K562 (cell line): ENCODE data around the gene KIF9. TPM values are rescaled to one million over a fixed set of nuclear protein-coding genes. Genes with fewer than 3 reads are reported as not detected.

Experiments used
- ATAC-seq: fragments of 200-7000 bp; cut with Tn5 transposase; 3 replicates; pipeline ENCODE4 v1.9.1; 2020; ENCODE audit warnings: moderate library complexity
- BruUV-seq: library from RNA; stranded (reverse); fragments of 400-500 nt; replicated peaks from 2 replicates; lab custom pipeline; 2021; lab: Mats Ljungman, UMichigan
- CTCF ChIA-PET: fragments of 300-600 bp; formaldehyde crosslinking; extraction: SDS; loops from one replicate; lab custom pipeline; 2021; ENCODE audit warnings: low intra/inter-chr PET ratio; lab: Yijun Ruan, JAX
- POLR2A ChIA-PET: fragments of 300-600, 350-650 bp; sonication (Branson Sonifier 250); formaldehyde crosslinking; extraction: SDS; loops from one replicate; lab custom pipeline; 2021; ENCODE audit warnings: antibody characterized with exemption, inconsistent platforms; lab: Yijun Ruan, JAX
- DNase-seq, 4 experiments: peaks; one replicate each; pipeline versions ENCODE4 v3.0.0 to v3.0.0-alpha.2; 2011 to 2018; ENCODE audit warnings: low spot score in 3 of 4, mixed read lengths in 3 of 4; ENCODE audit errors: extremely low read depth in 1 of 4
- FAIRE-seq: peaks from 2 replicates; lab custom pipeline; 2011; peaks lifted over from hg19 to GRCh38; lab: Jason Lieb, UNC
- H2AFZ ChIP-seq: 2 replicates; pipeline ENCODE4 v1.6.0; 2011; ENCODE audit warnings: low read depth, low read length, control low read depth, inconsistent platforms
- H3K27ac ChIP-seq: fragments of 200-600 bp; 3 replicates; pipeline ENCODE4 v1.8.0; 2011; ENCODE audit warnings: low read depth, mild to moderate bottlenecking, control low read depth, inconsistent platforms, low read length, moderate library complexity, mixed read lengths; ENCODE audit errors: extremely low read depth
- H3K27me3 ChIP-seq, 2 experiments: fragments of 300-600 bp in 1 of 2; 2 replicates in 1 of 2; 3 replicates in 1 of 2; pipeline versions ENCODE4 v1.6.0 to v1.8.0; 2011; ENCODE audit warnings: inconsistent platforms in 2 of 2, low read length in 2 of 2, mild to moderate bottlenecking in 1 of 2, mixed read lengths in 1 of 2, moderate library complexity in 1 of 2; ENCODE audit not compliant: control insufficient read depth in 2 of 2, insufficient read depth in 2 of 2
- H3K36me3 ChIP-seq: fragments of 300-600 bp; 3 replicates; pipeline ENCODE4 v1.8.0; 2011; ENCODE audit warnings: mild to moderate bottlenecking, low read length, inconsistent platforms; ENCODE audit not compliant: control insufficient read depth, insufficient read depth
- H3K4me1 ChIP-seq, 2 experiments: fragments of 200-600 bp in 1 of 2; replicated peaks in 1 of 2; 2 replicates in 1 of 2; 3 replicates in 1 of 2; pipeline versions ENCODE4 v1.5.1 to v1.8.0; 2011; ENCODE audit warnings: inconsistent platforms in 2 of 2, low read length in 2 of 2, mild to moderate bottlenecking in 1 of 2, mixed read lengths in 1 of 2, moderate library complexity in 1 of 2; ENCODE audit not compliant: control insufficient read depth in 2 of 2, insufficient read depth in 2 of 2
- H3K4me2 ChIP-seq: 2 replicates; pipeline ENCODE4 v1.6.1; 2011; ENCODE audit warnings: low read length, control low read depth, inconsistent platforms, mixed read lengths; ENCODE audit not compliant: insufficient read depth
- H3K4me3 ChIP-seq: fragments of 200-600 bp; sonication (generic), shearing (Covaris generic); 2 replicates; pipeline ENCODE4 v1.5.1; 2016; ENCODE audit warnings: control low read depth, inconsistent platforms
- H3K79me2 ChIP-seq: fragments of 200-600 bp; 3 replicates; pipeline ENCODE4 v1.8.0; 2011; ENCODE audit warnings: low read length, inconsistent platforms; ENCODE audit not compliant: control insufficient read depth, insufficient read depth
- H3K9ac ChIP-seq, 2 experiments: 2 replicates each; pipeline versions ENCODE4 v1.6.0 to v1.6.1; 2011; ENCODE audit warnings: low read depth in 2 of 2, low read length in 2 of 2, control low read depth in 1 of 2, inconsistent platforms in 1 of 2, mild to moderate bottlenecking in 1 of 2, mixed read lengths in 1 of 2; ENCODE audit not compliant: insufficient read depth in 1 of 2
- H3K9me1 ChIP-seq: one replicate; pipeline ENCODE4 v1.6.0; 2011; ENCODE audit warnings: inconsistent platforms, mild to moderate bottlenecking, low read length, moderate library complexity; ENCODE audit not compliant: control insufficient read depth, insufficient read depth
- H3K9me3 ChIP-seq: replicated peaks from 2 replicates; pipeline ENCODE4 v1.5.1; 2011; ENCODE audit warnings: low read depth, low read length, inconsistent platforms; ENCODE audit not compliant: control insufficient read depth, insufficient read depth
- H4K20me1 ChIP-seq: replicated peaks from 2 replicates; pipeline ENCODE4 v1.6.1; 2011; ENCODE audit warnings: low read length, inconsistent platforms, mixed read lengths; ENCODE audit not compliant: control insufficient read depth, insufficient read depth
- BDP1 ChIP-seq: IDR thresholded peaks from 3 replicates; pipeline ENCODE4 v1.6.1; 2011; ENCODE audit not compliant: insufficient read length, insufficient read depth
- BRD4 ChIP-seq: fragments of 200-600 bp; sonication (generic); IDR thresholded peaks from 2 replicates; pipeline ENCODE4 v1.6.1; 2017; ENCODE audit warnings: inconsistent platforms
- DPF2 ChIP-seq: fragments of 450-650 bp; IDR thresholded peaks from 2 replicates; pipeline ENCODE4 v1.6.1; 2016
- EHMT2 ChIP-seq: fragments of 450-650 bp; IDR thresholded peaks from 2 replicates; pipeline ENCODE4 v1.6.1; 2018; ENCODE audit warnings: antibody characterized with exemption
- ETV6 ChIP-seq, 3 experiments: fragments of 150-350 bp in 1 of 3; sonication (generic) in 1 of 3; formaldehyde crosslinking in 1 of 3; IDR thresholded peaks; 2 replicates each; pipeline versions ENCODE4 v1.6.1 to v1.8.0; 2014 to 2022; ENCODE audit warnings: borderline replicate concordance in 2 of 3, low read depth in 2 of 3, antibody characterized with exemption in 1 of 3, low read length in 1 of 3, mild to moderate bottlenecking in 1 of 3, missing genetic modification reagents in 1 of 3
- GABPB2 ChIP-seq: fragments of 250-450 bp; sonication (Bioruptor Pico); conservative IDR thresholded peaks from 2 replicates; pipeline ENCODE4 v1.5.1; 2021; ENCODE audit warnings: mild to moderate bottlenecking
- MCM2 ChIP-seq: fragments of 450-650 bp; IDR thresholded peaks from 2 replicates; pipeline ENCODE4 v1.6.1; 2017; ENCODE audit warnings: low read depth, mild to moderate bottlenecking
- NFATC3 ChIP-seq: fragments of 450-650 bp; IDR thresholded peaks from 2 replicates; pipeline ENCODE4 v1.6.1; 2017; ENCODE audit warnings: mild to moderate bottlenecking
- SAFB2 ChIP-seq: fragments of 200-400 bp; formaldehyde crosslinking; IDR thresholded peaks from 2 replicates; pipeline ENCODE4 v1.6.1; 2018; ENCODE audit warnings: borderline replicate concordance, low read length, low read depth, moderate library complexity; ENCODE audit not compliant: severe bottlenecking
- SNIP1 ChIP-seq: fragments of 450-650 bp; IDR thresholded peaks from 2 replicates; pipeline ENCODE4 v1.7.1; 2017; ENCODE audit warnings: low read depth, mild to moderate bottlenecking
- SP1 ChIP-seq: sonication (generic); formaldehyde crosslinking; IDR thresholded peaks from 2 replicates; pipeline ENCODE4 v1.8.1; 2022; ENCODE audit warnings: mild to moderate bottlenecking, missing genetic modification reagents
- XRCC4 ChIP-seq: IDR thresholded peaks from one replicate; pipeline ENCODE4 v1.6.1; 2011; ENCODE audit not compliant: insufficient read depth, insufficient read length; ENCODE audit errors: extremely low read depth
- ZKSCAN1 ChIP-seq: fragments of 150-350 bp; IDR thresholded peaks from 2 replicates; pipeline ENCODE4 v1.6.1; 2016; ENCODE audit warnings: low read depth, low read length
- WGBS: fragments of 100-300 bp; shearing (Covaris generic); methylation state at CpG from one replicate; pipeline ENCODE4 v1.1.6; 2016; ENCODE audit warnings: low coverage, mixed read lengths; ENCODE audit not compliant: insufficient coverage; ENCODE audit errors: missing lambda C conversion rate; 5-methylcytosine and 5-hydroxymethylcytosine counted together
- in situ Hi-C: fragments of 300-500 bp; cut with MboI; formaldehyde crosslinking; loops from 4 replicates; pipeline ENCODE4 v1.15.0; 2018; ENCODE audit warnings: inconsistent platforms, mixed read lengths
- intact Hi-C: fragments of 100-400 bp; cut with micrococcal nuclease; formaldehyde crosslinking; loops from 2 replicates; pipeline ENCODE4 v1.14.2; 2022
- polyA plus RNA-seq, 8 experiments: library from polyadenylated mRNA; depleted of rRNA in 4 of 8; stranded (reverse) in 5 of 8; unstranded in 3 of 8; fragments of >200 nt; fragmentation: Nextera tagmentation in 2 of 8; fragmentation: Illumina TruSeq in 1 of 8; extraction: Ambion mirVana in 2 of 8; extraction: Trizol in 1 of 8; gene quantifications; 2 replicates each; pipeline versions ENCODE4 v1.2.1 to v1.2.3, GENCODE V29; 2011 to 2014; ENCODE audit warnings: inconsistent platforms in 1 of 8, missing spikeins in 1 of 8
- total RNA-seq, 7 experiments: library from RNA; depleted of rRNA in 6 of 7; stranded (reverse); fragments of >200 nt in 6 of 7; fragmentation: Illumina TruSeq in 2 of 7; extraction: Trizol in 2 of 7; gene quantifications; 2 replicates each; pipeline versions ENCODE4 v1.2.1 to v1.2.3, GENCODE V29; 2011 to 2021; ENCODE audit warnings: low replicate concordance in 1 of 7
- TF ChIP-seq, protein P1 (sequence below): fragments of 200-800 bp; sonication (Bioruptor generic); IDR thresholded peaks from 2 replicates; pipeline ENCODE4 v1.6.1; 2017; ENCODE audit warnings: missing genetic modification characterization, missing compliant biosample characterization
- TF ChIP-seq, protein P2 (sequence below), 2 experiments: fragments of 450-650 bp in 1 of 2; sonication (generic) in 1 of 2; formaldehyde crosslinking; conservative IDR thresholded peaks; 2 replicates each; pipeline versions ENCODE4 v1.4.0 to v1.8.1; 2020 to 2022; ENCODE audit warnings: mild to moderate bottlenecking in 1 of 2, missing genetic modification reagents in 1 of 2
- TF ChIP-seq, protein P3 (sequence below): sonication (generic); formaldehyde crosslinking; IDR thresholded peaks from 2 replicates; pipeline ENCODE4 v1.8.0; 2022; ENCODE audit warnings: mild to moderate bottlenecking, missing genetic modification reagents

KIF9 gene
- total and polyA plus RNA-seq, 9 of the 15 experiments (the other 6 are each of a cell fraction or from before 2014, with no cell fraction given) = 16.9 to 56.9 (median 25.0) TPM

DNA sequence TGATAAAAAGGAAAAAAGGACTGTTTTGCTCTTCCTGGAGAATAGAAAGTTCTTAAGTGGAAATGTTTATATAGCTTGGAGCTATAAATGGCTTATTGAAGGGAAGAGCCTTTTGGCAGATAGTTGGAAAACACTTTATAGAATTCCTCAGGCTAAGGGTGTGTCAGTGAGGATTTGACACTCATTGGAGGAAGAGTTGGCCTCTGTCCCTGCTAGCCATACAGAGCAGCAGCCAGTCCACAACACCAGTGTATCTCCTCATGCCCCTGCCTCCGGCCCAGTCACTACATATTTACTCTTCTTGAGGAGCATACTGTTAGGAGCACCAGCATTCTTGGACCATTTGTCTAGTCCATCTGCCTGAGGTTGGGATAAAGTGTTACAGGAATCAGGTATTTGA is 36.3 kb upstream of the KIF9 start:
- ATAC-seq (no peak), FAIRE-seq (no peak), DNase-seq (no peak)
- Histone ChIP-seq H3K27ac (no peak overlapping the region), H3K4me3 (no peak overlapping the region), H3K9ac (no peak overlapping the region; a peak in 1 of 4 replicates), H4K20me1 (peaks cover 5% of the 10 kb centered on the region; the same call in 1 of the 2 replicates), H2AFZ (no peak overlapping the region), H3K9me1 (peaks cover 4% of the 10 kb centered on the region), H3K79me2 (peaks cover 31% of the 10 kb centered on the region), H3K4me1 (peaks cover 12 to 41% of the 10 kb centered on the region in 2 experiments), H3K4me2 (no peak overlapping the region), H3K36me3 (peaks cover 50% of the 10 kb centered on the region), H3K27me3 (no peaks in the 10 kb centered on the region), H3K9me3 (no peaks in the 10 kb centered on the region)
- POLR2A ChIA-PET = interaction anchor here (0.8 to 1.1 kb wide), 2 partner anchors 11 to 21 kb away, joined by 3 to 4 read pairs; no protein-coding TSS in a partner anchor
- intact Hi-C loops (no loop called here), in situ Hi-C loops (no loop called here)
- 83% methylated on average over 1 of the region's 1 CpG for WGBS
- TF ChIP-seq, protein P1, sequence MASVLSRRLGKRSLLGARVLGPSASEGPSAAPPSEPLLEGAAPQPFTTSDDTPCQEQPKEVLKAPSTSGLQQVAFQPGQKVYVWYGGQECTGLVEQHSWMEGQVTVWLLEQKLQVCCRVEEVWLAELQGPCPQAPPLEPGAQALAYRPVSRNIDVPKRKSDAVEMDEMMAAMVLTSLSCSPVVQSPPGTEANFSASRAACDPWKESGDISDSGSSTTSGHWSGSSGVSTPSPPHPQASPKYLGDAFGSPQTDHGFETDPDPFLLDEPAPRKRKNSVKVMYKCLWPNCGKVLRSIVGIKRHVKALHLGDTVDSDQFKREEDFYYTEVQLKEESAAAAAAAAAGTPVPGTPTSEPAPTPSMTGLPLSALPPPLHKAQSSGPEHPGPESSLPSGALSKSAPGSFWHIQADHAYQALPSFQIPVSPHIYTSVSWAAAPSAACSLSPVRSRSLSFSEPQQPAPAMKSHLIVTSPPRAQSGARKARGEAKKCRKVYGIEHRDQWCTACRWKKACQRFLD (CRISPR knock-in tag) = no peak
- TF ChIP-seq ZKSCAN1 = no peak
- TF ChIP-seq GABPB2 (CRISPR knock-in tag) = no peak
- TF ChIP-seq MCM2 = no peak
- no peak for TF ChIP-seq EHMT2
- no peak for TF ChIP-seq NFATC3
- TF ChIP-seq, protein P2, sequence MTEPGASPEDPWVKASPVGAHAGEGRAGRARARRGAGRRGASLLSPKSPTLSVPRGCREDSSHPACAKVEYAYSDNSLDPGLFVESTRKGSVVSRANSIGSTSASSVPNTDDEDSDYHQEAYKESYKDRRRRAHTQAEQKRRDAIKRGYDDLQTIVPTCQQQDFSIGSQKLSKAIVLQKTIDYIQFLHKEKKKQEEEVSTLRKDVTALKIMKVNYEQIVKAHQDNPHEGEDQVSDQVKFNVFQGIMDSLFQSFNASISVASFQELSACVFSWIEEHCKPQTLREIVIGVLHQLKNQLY (CRISPR knock-in tag; conservative IDR thresholded peaks at IDR 0.05) = no peak
- TF ChIP-seq SNIP1 = no peak
- TF ChIP-seq, protein P3, sequence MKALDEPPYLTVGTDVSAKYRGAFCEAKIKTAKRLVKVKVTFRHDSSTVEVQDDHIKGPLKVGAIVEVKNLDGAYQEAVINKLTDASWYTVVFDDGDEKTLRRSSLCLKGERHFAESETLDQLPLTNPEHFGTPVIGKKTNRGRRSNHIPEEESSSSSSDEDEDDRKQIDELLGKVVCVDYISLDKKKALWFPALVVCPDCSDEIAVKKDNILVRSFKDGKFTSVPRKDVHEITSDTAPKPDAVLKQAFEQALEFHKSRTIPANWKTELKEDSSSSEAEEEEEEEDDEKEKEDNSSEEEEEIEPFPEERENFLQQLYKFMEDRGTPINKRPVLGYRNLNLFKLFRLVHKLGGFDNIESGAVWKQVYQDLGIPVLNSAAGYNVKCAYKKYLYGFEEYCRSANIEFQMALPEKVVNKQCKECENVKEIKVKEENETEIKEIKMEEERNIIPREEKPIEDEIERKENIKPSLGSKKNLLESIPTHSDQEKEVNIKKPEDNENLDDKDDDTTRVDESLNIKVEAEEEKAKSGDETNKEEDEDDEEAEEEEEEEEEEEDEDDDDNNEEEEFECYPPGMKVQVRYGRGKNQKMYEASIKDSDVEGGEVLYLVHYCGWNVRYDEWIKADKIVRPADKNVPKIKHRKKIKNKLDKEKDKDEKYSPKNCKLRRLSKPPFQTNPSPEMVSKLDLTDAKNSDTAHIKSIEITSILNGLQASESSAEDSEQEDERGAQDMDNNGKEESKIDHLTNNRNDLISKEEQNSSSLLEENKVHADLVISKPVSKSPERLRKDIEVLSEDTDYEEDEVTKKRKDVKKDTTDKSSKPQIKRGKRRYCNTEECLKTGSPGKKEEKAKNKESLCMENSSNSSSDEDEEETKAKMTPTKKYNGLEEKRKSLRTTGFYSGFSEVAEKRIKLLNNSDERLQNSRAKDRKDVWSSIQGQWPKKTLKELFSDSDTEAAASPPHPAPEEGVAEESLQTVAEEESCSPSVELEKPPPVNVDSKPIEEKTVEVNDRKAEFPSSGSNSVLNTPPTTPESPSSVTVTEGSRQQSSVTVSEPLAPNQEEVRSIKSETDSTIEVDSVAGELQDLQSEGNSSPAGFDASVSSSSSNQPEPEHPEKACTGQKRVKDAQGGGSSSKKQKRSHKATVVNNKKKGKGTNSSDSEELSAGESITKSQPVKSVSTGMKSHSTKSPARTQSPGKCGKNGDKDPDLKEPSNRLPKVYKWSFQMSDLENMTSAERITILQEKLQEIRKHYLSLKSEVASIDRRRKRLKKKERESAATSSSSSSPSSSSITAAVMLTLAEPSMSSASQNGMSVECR = no peak
- no peak for TF ChIP-seq ETV6 (IDR thresholded peaks at IDR 0.05; ENCODE audit: borderline replicate concordance in 1 of 2, low read depth in 2 of 2, low read length in 1 of 2)
- no peak for TF ChIP-seq ETV6 (CRISPR knock-in tag; IDR thresholded peaks at IDR 0.05; ENCODE audit: borderline replicate concordance)
- TF ChIP-seq SAFB2 = no peak
- no peak for TF ChIP-seq DPF2
- no peak for TF ChIP-seq BRD4
- no peak for TF ChIP-seq XRCC4
- no peak for TF ChIP-seq SP1
- TF ChIP-seq BDP1 = no peak
- BruUV-seq = no TSS peak
- CTCF ChIA-PET = no interaction called here
